K562 (cell line): ENCODE results near the gene HACD1. TPM values are rescaled to one million over a fixed set of nuclear protein-coding genes. Genes with fewer than 3 reads are reported as not detected.

ENCODE experiments used
- ATAC-seq: fragments of 200-7000 bp; cut with Tn5 transposase; 3 replicates; pipeline ENCODE4 v1.9.1; 2020; ENCODE audit warnings: moderate library complexity
- BruUV-seq: library from RNA; stranded (reverse); fragments of 400-500 nt; replicated peaks from 2 replicates; lab custom pipeline; 2021; lab: Mats Ljungman, UMichigan
- CTCF ChIA-PET: fragments of 300-600 bp; formaldehyde crosslinking; extraction: SDS; loops from one replicate; lab custom pipeline; 2021; ENCODE audit warnings: low intra/inter-chr PET ratio; lab: Yijun Ruan, JAX
- POLR2A ChIA-PET: fragments of 300-600, 350-650 bp; sonication (Branson Sonifier 250); formaldehyde crosslinking; extraction: SDS; loops from one replicate; lab custom pipeline; 2021; ENCODE audit warnings: antibody characterized with exemption, inconsistent platforms; lab: Yijun Ruan, JAX
- DNase-seq, 4 experiments: peaks; one replicate each; pipeline versions ENCODE4 v3.0.0 to v3.0.0-alpha.2; 2011 to 2018; ENCODE audit warnings: low spot score in 3 of 4, mixed read lengths in 3 of 4; ENCODE audit errors: extremely low read depth in 1 of 4
- FAIRE-seq: peaks from 2 replicates; lab custom pipeline; 2011; peaks lifted over from hg19 to GRCh38; lab: Jason Lieb, UNC
- H2AFZ ChIP-seq: 2 replicates; pipeline ENCODE4 v1.6.0; 2011; ENCODE audit warnings: low read depth, low read length, control low read depth, inconsistent platforms
- H3K27ac ChIP-seq: fragments of 200-600 bp; 3 replicates; pipeline ENCODE4 v1.8.0; 2011; ENCODE audit warnings: low read depth, mild to moderate bottlenecking, control low read depth, inconsistent platforms, low read length, moderate library complexity, mixed read lengths; ENCODE audit errors: extremely low read depth
- H3K27me3 ChIP-seq, 2 experiments: fragments of 300-600 bp in 1 of 2; 2 replicates in 1 of 2; 3 replicates in 1 of 2; pipeline versions ENCODE4 v1.6.0 to v1.8.0; 2011; ENCODE audit warnings: inconsistent platforms in 2 of 2, low read length in 2 of 2, mild to moderate bottlenecking in 1 of 2, mixed read lengths in 1 of 2, moderate library complexity in 1 of 2; ENCODE audit not compliant: control insufficient read depth in 2 of 2, insufficient read depth in 2 of 2
- H3K36me3 ChIP-seq: fragments of 300-600 bp; 3 replicates; pipeline ENCODE4 v1.8.0; 2011; ENCODE audit warnings: mild to moderate bottlenecking, low read length, inconsistent platforms; ENCODE audit not compliant: control insufficient read depth, insufficient read depth
- H3K4me1 ChIP-seq, 2 experiments: fragments of 200-600 bp in 1 of 2; replicated peaks in 1 of 2; 2 replicates in 1 of 2; 3 replicates in 1 of 2; pipeline versions ENCODE4 v1.5.1 to v1.8.0; 2011; ENCODE audit warnings: inconsistent platforms in 2 of 2, low read length in 2 of 2, mild to moderate bottlenecking in 1 of 2, mixed read lengths in 1 of 2, moderate library complexity in 1 of 2; ENCODE audit not compliant: control insufficient read depth in 2 of 2, insufficient read depth in 2 of 2
- H3K4me2 ChIP-seq: 2 replicates; pipeline ENCODE4 v1.6.1; 2011; ENCODE audit warnings: low read length, control low read depth, inconsistent platforms, mixed read lengths; ENCODE audit not compliant: insufficient read depth
- H3K4me3 ChIP-seq: fragments of 200-600 bp; sonication (generic), shearing (Covaris generic); 2 replicates; pipeline ENCODE4 v1.5.1; 2016; ENCODE audit warnings: control low read depth, inconsistent platforms
- H3K79me2 ChIP-seq: fragments of 200-600 bp; 3 replicates; pipeline ENCODE4 v1.8.0; 2011; ENCODE audit warnings: low read length, inconsistent platforms; ENCODE audit not compliant: control insufficient read depth, insufficient read depth
- H3K9ac ChIP-seq, 2 experiments: 2 replicates each; pipeline versions ENCODE4 v1.6.0 to v1.6.1; 2011; ENCODE audit warnings: low read depth in 2 of 2, low read length in 2 of 2, control low read depth in 1 of 2, inconsistent platforms in 1 of 2, mild to moderate bottlenecking in 1 of 2, mixed read lengths in 1 of 2; ENCODE audit not compliant: insufficient read depth in 1 of 2
- H3K9me1 ChIP-seq: one replicate; pipeline ENCODE4 v1.6.0; 2011; ENCODE audit warnings: inconsistent platforms, mild to moderate bottlenecking, low read length, moderate library complexity; ENCODE audit not compliant: control insufficient read depth, insufficient read depth
- H3K9me3 ChIP-seq: replicated peaks from 2 replicates; pipeline ENCODE4 v1.5.1; 2011; ENCODE audit warnings: low read depth, low read length, inconsistent platforms; ENCODE audit not compliant: control insufficient read depth, insufficient read depth
- H4K20me1 ChIP-seq: replicated peaks from 2 replicates; pipeline ENCODE4 v1.6.1; 2011; ENCODE audit warnings: low read length, inconsistent platforms, mixed read lengths; ENCODE audit not compliant: control insufficient read depth, insufficient read depth
- CHD4 ChIP-seq: fragments of 200-600 bp; sonication (generic); IDR thresholded peaks from 3 replicates; pipeline ENCODE4 v1.6.1; 2012; ENCODE audit warnings: low read depth, mild to moderate bottlenecking, mixed read lengths, low read length, inconsistent platforms; ENCODE audit not compliant: insufficient read depth, insufficient replicate concordance, poor library complexity, severe bottlenecking
- CREBBP ChIP-seq: IDR thresholded peaks from one replicate; pipeline ENCODE4 v1.6.1; 2012; ENCODE audit warnings: low read depth, mild to moderate bottlenecking, control low read depth, inconsistent platforms, low read length
- ETV5 ChIP-seq: sonication (generic); formaldehyde crosslinking; IDR thresholded peaks from 2 replicates; pipeline ENCODE4 v1.4.0; 2020; ENCODE audit warnings: low read depth, mild to moderate bottlenecking, missing genetic modification reagents
- NFIC ChIP-seq: fragments of 450-650 bp; IDR thresholded peaks from 2 replicates; pipeline ENCODE4 v1.6.1; 2017; ENCODE audit warnings: mild to moderate bottlenecking, inconsistent platforms
- NONO ChIP-seq, 2 experiments: fragments of 200-400 bp in 1 of 2; fragments of 450-650 bp in 1 of 2; formaldehyde crosslinking in 1 of 2; IDR thresholded peaks; 2 replicates each; pipeline ENCODE4 v1.6.1; 2017; ENCODE audit warnings: low read depth in 2 of 2, mild to moderate bottlenecking in 2 of 2, moderate library complexity in 2 of 2, low read length in 1 of 2
- POLR2AphosphoS5 ChIP-seq: IDR thresholded peaks from 2 replicates; pipeline ENCODE4 v1.6.1; 2011; ENCODE audit warnings: mild to moderate bottlenecking, low read depth, low read length, moderate library complexity; ENCODE audit not compliant: control insufficient read depth, insufficient read depth
- USF2 ChIP-seq: sonication (generic); formaldehyde crosslinking; IDR thresholded peaks from 2 replicates; pipeline ENCODE4 v1.5.0; 2020; ENCODE audit warnings: missing genetic modification reagents
- ZNF197 ChIP-seq: fragments of 200-800 bp; sonication (Bioruptor generic); IDR thresholded peaks from 2 replicates; pipeline ENCODE4 v1.6.1; 2016; ENCODE audit warnings: low read depth, missing genetic modification characterization, missing compliant biosample characterization
- ZNF384 ChIP-seq: IDR thresholded peaks from 2 replicates; pipeline ENCODE4 v1.6.1; 2012; ENCODE audit warnings: low read depth, low read length, improper control_type of control experiment
- WGBS: fragments of 100-300 bp; shearing (Covaris generic); methylation state at CpG from one replicate; pipeline ENCODE4 v1.1.6; 2016; ENCODE audit warnings: low coverage, mixed read lengths; ENCODE audit not compliant: insufficient coverage; ENCODE audit errors: missing lambda C conversion rate; 5-methylcytosine and 5-hydroxymethylcytosine counted together
- in situ Hi-C: fragments of 300-500 bp; cut with MboI; formaldehyde crosslinking; loops from 4 replicates; pipeline ENCODE4 v1.15.0; 2018; ENCODE audit warnings: inconsistent platforms, mixed read lengths
- intact Hi-C: fragments of 100-400 bp; cut with micrococcal nuclease; formaldehyde crosslinking; loops from 2 replicates; pipeline ENCODE4 v1.14.2; 2022
- polyA plus RNA-seq, 8 experiments: library from polyadenylated mRNA; depleted of rRNA in 4 of 8; stranded (reverse) in 5 of 8; unstranded in 3 of 8; fragments of >200 nt; fragmentation: Nextera tagmentation in 2 of 8; fragmentation: Illumina TruSeq in 1 of 8; extraction: Ambion mirVana in 2 of 8; extraction: Trizol in 1 of 8; gene quantifications; 2 replicates each; pipeline versions ENCODE4 v1.2.1 to v1.2.3, GENCODE V29; 2011 to 2014; ENCODE audit warnings: inconsistent platforms in 1 of 8, missing spikeins in 1 of 8
- total RNA-seq, 7 experiments: library from RNA; depleted of rRNA in 6 of 7; stranded (reverse); fragments of >200 nt in 6 of 7; fragmentation: Illumina TruSeq in 2 of 7; extraction: Trizol in 2 of 7; gene quantifications; 2 replicates each; pipeline versions ENCODE4 v1.2.1 to v1.2.3, GENCODE V29; 2011 to 2021; ENCODE audit warnings: low replicate concordance in 1 of 7

The HACD1 gene
- total and polyA plus RNA-seq, 9 of the 15 experiments (the other 6 are each of a cell fraction or from before 2014, with no cell fraction given), result 0.99 to 4.5 (median 2.4) TPM

GRCh38 chr10:17548162-17548561 is 69.0 kb downstream of the HACD1 start:
- FAIRE-seq, result no peak
- no peaks in the 10 kb centered on the region for H4K20me1 ChIP-seq

GRCh38 chr10:17547060-17547459 is 70.1 kb downstream of the HACD1 start:
- Histone ChIP-seq H3K9ac (no peak overlapping the region), H3K4me2 (no peak overlapping the region), H4K20me1 (no peaks in the 10 kb centered on the region), H3K9me1 (no peaks in the 10 kb centered on the region), H3K79me2 (peaks cover 3% of the 10 kb centered on the region; the same call in 2 of the 3 replicates), H3K36me3 (no peaks in the 10 kb centered on the region), H3K4me1 (no peaks in the 10 kb centered on the region), H3K4me3 (no peak overlapping the region), H3K27me3 (no peaks in the 10 kb centered on the region), H3K9me3 (no peaks in the 10 kb centered on the region), H3K27ac (no peak overlapping the region), H2AFZ (no peak overlapping the region)
- POLR2A ChIA-PET, result no interaction called here
- FAIRE-seq, result no peak
- intact Hi-C loops, result no loop called here
- DNase-seq, result no peak
- WGBS, result 58% methylated on average over 2 of the region's 2 CpGs
- ATAC-seq, result no peak
- in situ Hi-C loops, result no loop called here
- BruUV-seq, result no TSS peak
- CTCF ChIA-PET, result no interaction called here
- TF ChIP-seq USF2 (no peak), ZNF384 (no peak), CREBBP (no peak), ZNF197 (CRISPR knock-in tag) (no peak), POLR2AphosphoS5 (no peak), NONO (IDR thresholded peaks at IDR 0.05; ENCODE audit: low read depth in 2 of 2, low read length in 1 of 2) (no peak), ETV5 (CRISPR knock-in tag) (no peak)

More at GRCh38 chr10:17548162-17548561, 69.0 kb downstream of the HACD1 start:
- WGBS, result 61% methylated on average over 2 of the region's 2 CpGs
- CTCF ChIA-PET, result no interaction called here
- no peak overlapping the region for H2AFZ ChIP-seq
- H3K27ac ChIP-seq, result no peak overlapping the region
- no peaks in the 10 kb centered on the region for H3K27me3 ChIP-seq
- H3K9ac ChIP-seq, result no peak overlapping the region
- no peaks in the 10 kb centered on the region for H3K36me3 ChIP-seq
- in situ Hi-C loops (no loop called here), intact Hi-C loops (no loop called here)
- H3K9me3 ChIP-seq, result no peaks in the 10 kb centered on the region
- no TSS peak for BruUV-seq
- peak; percentile 88 for TF ChIP-seq NFIC
- TF ChIP-seq CHD4, result no peak
- ATAC-seq (no peak), DNase-seq (no peak)
- no peak overlapping the region for H3K4me2 ChIP-seq
- H3K9me1 ChIP-seq, result no peaks in the 10 kb centered on the region
- no peak overlapping the region for H3K4me3 ChIP-seq
- H3K79me2 ChIP-seq, result peaks cover 3% of the 10 kb centered on the region; the same call in 2 of the 3 replicates
- POLR2A ChIA-PET, result interaction anchor here (0.7 to 2.4 kb wide), 2 partner anchors 11 to 1138 kb away, joined by 3 to 8 read pairs; no protein-coding TSS in a partner anchor
- no peaks in the 10 kb centered on the region for H3K4me1 ChIP-seq
